HEK293 (cell line): ENCODE data around the gene STX16.

Source experiments
- CTCF ChIA-PET: fragments of 350-600 bp; formaldehyde crosslinking; extraction: SDS; loops from one replicate; lab custom pipeline; 2021; ENCODE audit warnings: antibody characterized with exemption; lab: Yijun Ruan, JAX
- POLR2A ChIA-PET: fragments of 300-600 bp; formaldehyde crosslinking; extraction: SDS; loops from one replicate; lab custom pipeline; 2020; ENCODE audit warnings: antibody characterized with exemption, inconsistent platforms; lab: Yijun Ruan, JAX
- H3K27ac ChIP-seq: fragments of 200-500 bp; sonication (Bioruptor generic); 2 replicates; pipeline ENCODE4 v1.5.1; 2014; ENCODE audit warnings: low read depth, low read length, control low read depth, inconsistent platforms; ENCODE audit errors: extremely low read depth
- H3K36me3 ChIP-seq, 2 experiments: fragments of 200-500 bp in 1 of 2; sonication (Bioruptor generic) in 1 of 2; 1 replicate in 1 of 2; 2 replicates in 1 of 2; pipeline ENCODE4 v1.5.1; 2014 to 2017; ENCODE audit warnings: inconsistent platforms in 2 of 2, low read length in 2 of 2; ENCODE audit not compliant: control insufficient read depth in 2 of 2, insufficient read depth in 1 of 2
- H3K4me1 ChIP-seq: fragments of 200-500 bp; sonication (Bioruptor generic); 2 replicates; pipeline ENCODE4 v1.5.1; 2014; ENCODE audit warnings: mild to moderate bottlenecking, low read length, inconsistent platforms; ENCODE audit not compliant: control insufficient read depth, insufficient read depth
- H3K4me3 ChIP-seq: 2 replicates; pipeline ENCODE4 v1.5.1; 2011; ENCODE audit warnings: low read depth, mild to moderate bottlenecking, control low read depth, low read length, moderate library complexity
- H3K9me3 ChIP-seq: fragments of 200-500 bp; sonication (Bioruptor generic); 2 replicates; pipeline ENCODE4 v1.5.1; 2014; ENCODE audit warnings: low read depth, low read length, inconsistent platforms; ENCODE audit not compliant: control insufficient read depth, insufficient read depth
- HOXA7 ChIP-seq: sonication (generic); formaldehyde crosslinking; IDR thresholded peaks from 2 replicates; pipeline ENCODE4 v1.8.1; 2022; ENCODE audit warnings: missing genetic modification reagents, borderline replicate concordance
- INSM2 ChIP-seq: fragments of 450-650 bp; formaldehyde crosslinking; IDR thresholded peaks from 2 replicates; pipeline ENCODE4 v1.5.1; 2016; ENCODE audit warnings: missing biosample characterization, missing genetic modification characterization
- KLF16 ChIP-seq: fragments of 450-650 bp; formaldehyde crosslinking; IDR thresholded peaks from 2 replicates; pipeline ENCODE4 v1.5.1; 2017; ENCODE audit warnings: missing biosample characterization, missing genetic modification characterization
- KLF7 ChIP-seq: fragments of 450-650 bp; formaldehyde crosslinking; IDR thresholded peaks from 2 replicates; pipeline ENCODE4 v1.5.1; 2016; ENCODE audit warnings: missing biosample characterization, missing genetic modification characterization, borderline replicate concordance
- MYNN ChIP-seq: fragments of 450-650 bp; formaldehyde crosslinking; IDR thresholded peaks from 2 replicates; pipeline ENCODE4 v1.5.1; 2016; ENCODE audit warnings: missing biosample characterization, missing genetic modification characterization, borderline replicate concordance
- RBAK ChIP-seq: fragments of 450-650 bp; formaldehyde crosslinking; IDR thresholded peaks from 2 replicates; pipeline ENCODE4 v1.5.1; 2016; ENCODE audit warnings: missing biosample characterization, missing genetic modification characterization
- TCF7L2 ChIP-seq: IDR thresholded peaks from 2 replicates; pipeline ENCODE4 v1.6.1; 2011; ENCODE audit warnings: low read depth, mild to moderate bottlenecking, inconsistent platforms, low read length, moderate library complexity, borderline replicate concordance
- ZBTB1 ChIP-seq: fragments of 450-650 bp; formaldehyde crosslinking; IDR thresholded peaks from 2 replicates; pipeline ENCODE4 v1.5.1; 2016; ENCODE audit warnings: missing biosample characterization, missing genetic modification characterization
- ZNF133 ChIP-seq: fragments of 450-650 bp; formaldehyde crosslinking; IDR thresholded peaks from 2 replicates; pipeline ENCODE4 v1.5.1; 2016; ENCODE audit warnings: missing biosample characterization, missing genetic modification characterization
- ZNF2 ChIP-seq: fragments of 450-650 bp; formaldehyde crosslinking; IDR thresholded peaks from 2 replicates; pipeline ENCODE4 v1.5.1; 2016; ENCODE audit warnings: missing biosample characterization, missing genetic modification characterization
- ZNF202 ChIP-seq: fragments of 450-650 bp; formaldehyde crosslinking; IDR thresholded peaks from 2 replicates; pipeline ENCODE4 v1.5.1; 2016; ENCODE audit warnings: missing biosample characterization, missing genetic modification characterization, borderline replicate concordance
- ZNF239 ChIP-seq: fragments of 450-650 bp; formaldehyde crosslinking; IDR thresholded peaks from 2 replicates; pipeline ENCODE4 v1.5.1; 2016; ENCODE audit warnings: missing biosample characterization, missing genetic modification characterization
- ZNF341 ChIP-seq: fragments of 450-650 bp; formaldehyde crosslinking; IDR thresholded peaks from 2 replicates; pipeline ENCODE4; 2016; ENCODE audit warnings: low read depth, missing biosample characterization, missing genetic modification characterization
- ZNF366 ChIP-seq: fragments of 450-650 bp; formaldehyde crosslinking; conservative IDR thresholded peaks from 2 replicates; pipeline ENCODE4 v1.5.1; 2016; ENCODE audit warnings: missing biosample characterization, missing genetic modification characterization
- ZNF521 ChIP-seq: fragments of 450-650 bp; formaldehyde crosslinking; IDR thresholded peaks from 2 replicates; pipeline ENCODE4 v1.5.1; 2017; ENCODE audit warnings: missing biosample characterization, mild to moderate bottlenecking, missing genetic modification characterization
- ZNF549 ChIP-seq: fragments of 450-650 bp; IDR thresholded peaks from 2 replicates; pipeline ENCODE4 v1.5.1; 2018; ENCODE audit warnings: missing biosample characterization, missing genetic modification characterization, mild to moderate bottlenecking, inconsistent platforms, moderate library complexity
- ZNF596 ChIP-seq: fragments of 450-650 bp; IDR thresholded peaks from 2 replicates; pipeline ENCODE4 v1.5.0; 2018; ENCODE audit warnings: missing biosample characterization, mild to moderate bottlenecking, missing genetic modification characterization, moderate library complexity
- ZNF664 ChIP-seq: fragments of 450-650 bp; formaldehyde crosslinking; IDR thresholded peaks from 2 replicates; pipeline ENCODE4 v1.5.1; 2016; ENCODE audit warnings: missing biosample characterization, missing genetic modification characterization
- ZNF670 ChIP-seq: fragments of 450-650 bp; formaldehyde crosslinking; IDR thresholded peaks from 2 replicates; pipeline ENCODE4 v1.5.1; 2016; ENCODE audit warnings: missing biosample characterization, missing genetic modification characterization, low read depth
- ZNF677 ChIP-seq: fragments of 450-650 bp; IDR thresholded peaks from 2 replicates; pipeline ENCODE4 v1.5.0; 2018; ENCODE audit warnings: missing biosample characterization, mild to moderate bottlenecking, missing genetic modification characterization, moderate library complexity
- ZNF830 ChIP-seq: fragments of 450-650 bp; IDR thresholded peaks from 2 replicates; pipeline ENCODE4 v1.5.0; 2018; ENCODE audit warnings: missing biosample characterization, missing genetic modification characterization, low read depth, mild to moderate bottlenecking, moderate library complexity
- ZNF843 ChIP-seq: fragments of 450-650 bp; formaldehyde crosslinking; IDR thresholded peaks from 2 replicates; pipeline ENCODE4 v1.5.1; 2016; ENCODE audit warnings: missing biosample characterization, missing genetic modification characterization
- ZSCAN23 ChIP-seq: fragments of 450-650 bp; formaldehyde crosslinking; IDR thresholded peaks from 2 replicates; pipeline ENCODE4 v1.5.1; 2016; ENCODE audit warnings: missing biosample characterization, missing genetic modification characterization
- ZSCAN5A ChIP-seq: fragments of 450-650 bp; formaldehyde crosslinking; IDR thresholded peaks from 2 replicates; pipeline ENCODE4 v1.5.1; 2016; ENCODE audit warnings: missing biosample characterization, missing genetic modification characterization
- TF ChIP-seq, protein P1 (sequence below): fragments of 450-650 bp; formaldehyde crosslinking; IDR thresholded peaks from 2 replicates; pipeline ENCODE4 v1.5.1; 2017; ENCODE audit warnings: missing biosample characterization, missing genetic modification characterization
- TF ChIP-seq, protein P2 (sequence below): fragments of 450-650 bp; formaldehyde crosslinking; IDR thresholded peaks from 2 replicates; pipeline ENCODE4 v1.5.1; 2016; ENCODE audit warnings: missing biosample characterization, missing genetic modification characterization, borderline replicate concordance
- TF ChIP-seq, protein P3 (sequence below): fragments of 450-650 bp; formaldehyde crosslinking; optimal IDR thresholded peaks from 2 replicates; pipeline ENCODE3; 2016; ENCODE audit warnings: missing biosample characterization, mild to moderate bottlenecking, missing genetic modification characterization

The STX16 gene

DNA sequence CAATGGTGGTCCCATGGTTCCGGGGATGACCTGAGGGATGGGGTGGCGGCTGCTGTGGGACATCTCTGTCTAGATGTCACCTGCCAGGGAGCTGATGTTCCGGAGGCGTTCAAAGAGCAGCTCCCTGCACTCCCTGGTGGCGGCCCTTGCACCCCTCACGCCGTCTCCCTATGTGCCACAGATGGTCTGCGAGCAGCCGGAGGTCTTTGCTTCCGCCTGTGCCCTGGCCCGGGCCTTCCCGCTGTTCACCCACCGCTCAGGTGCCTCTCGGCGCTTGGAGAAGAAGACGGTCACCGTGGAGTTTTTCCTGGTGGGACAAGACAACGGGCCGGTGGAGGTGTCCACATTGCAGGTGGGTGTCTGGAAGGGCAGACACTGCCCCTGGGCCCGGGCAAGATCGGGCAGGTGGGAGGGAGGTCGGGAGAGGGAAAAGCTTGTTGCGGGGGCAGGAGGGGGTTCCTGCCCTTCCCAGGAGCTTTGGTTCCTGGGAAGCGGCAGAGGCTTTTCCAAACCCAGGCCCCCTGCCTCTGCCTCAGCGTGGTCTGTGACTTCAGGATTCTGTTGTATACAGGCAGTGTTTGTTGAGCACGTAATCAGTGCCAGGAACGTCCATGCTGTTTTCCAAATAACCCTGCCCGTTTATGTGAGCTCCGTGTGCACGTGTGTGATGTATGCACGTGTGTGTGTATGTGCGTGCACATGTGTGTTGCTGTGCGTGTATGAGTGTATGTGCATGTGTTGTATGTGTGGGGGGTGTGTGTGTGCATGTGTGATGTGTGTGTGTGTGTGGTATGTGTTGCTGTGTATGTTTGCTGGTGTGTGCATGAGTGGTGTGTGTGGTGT is 43.4 kb downstream of the STX16 start:
- no peak for TF ChIP-seq ZBTB1 (tag by site-specific recombination)
- TF ChIP-seq ZNF341 (tag by site-specific recombination): peak; percentile 38; the same call in 1 of the 2 replicates
- Histone ChIP-seq H3K36me3 (peaks cover 0 to 37% of the 10 kb centered on the region in 2 experiments; a peak in 2 of 3 replicates), H3K4me1 (no peaks in the 10 kb centered on the region), H3K4me3 (no peak overlapping the region), H3K9me3 (no peaks in the 10 kb centered on the region), H3K27ac (no peak overlapping the region)
- CTCF ChIA-PET: no interaction called here
- POLR2A ChIA-PET: no interaction called here

DNA sequence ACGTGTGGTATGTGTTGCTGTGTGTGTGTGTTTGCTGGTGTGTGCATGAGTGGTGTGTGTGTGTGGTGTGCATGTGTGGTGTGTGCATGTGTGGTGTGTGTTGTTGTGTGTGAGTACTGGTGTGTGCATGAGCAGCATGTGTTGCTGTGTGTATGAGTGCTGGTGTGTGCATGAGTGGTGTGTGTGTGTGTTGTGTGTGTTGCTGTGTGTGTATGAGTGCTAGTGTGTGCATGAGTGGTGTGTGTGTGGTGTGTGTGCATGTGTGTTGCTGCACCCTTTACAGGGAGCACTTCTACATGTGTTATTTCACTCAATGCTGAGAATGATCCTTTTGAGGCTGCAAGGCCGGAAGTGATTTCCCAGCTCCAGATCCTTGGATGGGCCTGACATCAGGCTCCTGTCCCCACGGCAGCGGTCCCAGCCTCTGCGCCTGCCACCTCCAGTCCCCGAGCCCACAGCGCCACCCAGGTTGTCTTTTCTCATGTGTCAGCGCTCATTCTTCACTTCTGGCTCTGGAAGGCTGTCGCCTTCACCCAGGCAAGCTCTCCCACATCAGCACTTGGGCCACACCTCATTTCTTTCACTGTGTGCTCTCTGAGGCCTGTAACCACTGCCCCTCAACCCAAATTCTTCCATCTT is 44.1 kb downstream of the STX16 start:
- Histone ChIP-seq H3K27ac (no peak overlapping the region), H3K36me3 (peaks cover 0 to 42% of the 10 kb centered on the region in 2 experiments; a peak in 2 of 3 replicates), H3K4me1 (no peaks in the 10 kb centered on the region), H3K4me3 (no peak overlapping the region), H3K9me3 (no peaks in the 10 kb centered on the region)
- ChIA-PET CTCF (no interaction called here), POLR2A (no interaction called here)
- TF ChIP-seq ZNF366 (no peak), ZNF664 (no peak), INSM2 (tag by site-specific recombination) (peak; percentile 48; the same call in 1 of the 2 replicates), ZNF830 (tag by site-specific recombination) (no peak), KLF16 (tag by site-specific recombination) (no peak), ZNF670 (0 out of 2 replicates have a peak, but pooled peaks have one; percentile 38), ZNF239 (tag by site-specific recombination) (0 out of 2 replicates have a peak, but pooled peaks have one; percentile 28), ZNF596 (tag by site-specific recombination) (no peak), ZNF549 (no peak), ZNF521 (tag by site-specific recombination) (no peak), HOXA7 (no peak), ZNF2 (0 out of 2 replicates have a peak, but pooled peaks have one; percentile 22), ZNF677 (no peak), TCF7L2 (no peak), ZNF843 (tag by site-specific recombination) (no peak), ZSCAN5A (tag by site-specific recombination) (0 out of 2 replicates have a peak, but pooled peaks have one; percentile 22), ZSCAN23 (tag by site-specific recombination) (no peak), RBAK (no peak), ZNF133 (peak; percentile 100), KLF7 (tag by site-specific recombination) (no peak), MYNN (no peak), ZNF202 (tag by site-specific recombination) (no peak)
- TF ChIP-seq, protein P1, sequence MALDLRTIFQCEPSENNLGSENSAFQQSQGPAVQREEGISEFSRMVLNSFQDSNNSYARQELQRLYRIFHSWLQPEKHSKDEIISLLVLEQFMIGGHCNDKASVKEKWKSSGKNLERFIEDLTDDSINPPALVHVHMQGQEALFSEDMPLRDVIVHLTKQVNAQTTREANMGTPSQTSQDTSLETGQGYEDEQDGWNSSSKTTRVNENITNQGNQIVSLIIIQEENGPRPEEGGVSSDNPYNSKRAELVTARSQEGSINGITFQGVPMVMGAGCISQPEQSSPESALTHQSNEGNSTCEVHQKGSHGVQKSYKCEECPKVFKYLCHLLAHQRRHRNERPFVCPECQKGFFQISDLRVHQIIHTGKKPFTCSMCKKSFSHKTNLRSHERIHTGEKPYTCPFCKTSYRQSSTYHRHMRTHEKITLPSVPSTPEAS (tag by site-specific recombination): peak; percentile 94
- TF ChIP-seq, protein P2, sequence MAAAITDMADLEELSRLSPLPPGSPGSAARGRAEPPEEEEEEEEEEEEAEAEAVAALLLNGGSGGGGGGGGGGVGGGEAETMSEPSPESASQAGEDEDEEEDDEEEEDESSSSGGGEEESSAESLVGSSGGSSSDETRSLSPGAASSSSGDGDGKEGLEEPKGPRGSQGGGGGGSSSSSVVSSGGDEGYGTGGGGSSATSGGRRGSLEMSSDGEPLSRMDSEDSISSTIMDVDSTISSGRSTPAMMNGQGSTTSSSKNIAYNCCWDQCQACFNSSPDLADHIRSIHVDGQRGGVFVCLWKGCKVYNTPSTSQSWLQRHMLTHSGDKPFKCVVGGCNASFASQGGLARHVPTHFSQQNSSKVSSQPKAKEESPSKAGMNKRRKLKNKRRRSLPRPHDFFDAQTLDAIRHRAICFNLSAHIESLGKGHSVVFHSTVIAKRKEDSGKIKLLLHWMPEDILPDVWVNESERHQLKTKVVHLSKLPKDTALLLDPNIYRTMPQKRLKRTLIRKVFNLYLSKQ (tag by site-specific recombination): no peak
- TF ChIP-seq, protein P3, sequence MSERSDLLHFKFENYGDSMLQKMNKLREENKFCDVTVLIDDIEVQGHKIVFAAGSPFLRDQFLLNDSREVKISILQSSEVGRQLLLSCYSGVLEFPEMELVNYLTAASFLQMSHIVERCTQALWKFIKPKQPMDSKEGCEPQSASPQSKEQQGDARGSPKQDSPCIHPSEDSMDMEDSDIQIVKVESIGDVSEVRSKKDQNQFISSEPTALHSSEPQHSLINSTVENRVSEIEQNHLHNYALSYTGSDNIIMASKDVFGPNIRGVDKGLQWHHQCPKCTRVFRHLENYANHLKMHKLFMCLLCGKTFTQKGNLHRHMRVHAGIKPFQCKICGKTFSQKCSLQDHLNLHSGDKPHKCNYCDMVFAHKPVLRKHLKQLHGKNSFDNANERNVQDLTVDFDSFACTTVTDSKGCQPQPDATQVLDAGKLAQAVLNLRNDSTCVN (tag by site-specific recombination): no peak
